HCT116 (cell line): Measurements from ENCODE around the gene SLC8A1. TPM values are rescaled to one million over a fixed set of nuclear protein-coding genes. Genes with fewer than 3 reads are reported as not detected.

Experiments
- ATAC-seq: fragments of 200-7000 bp; cut with Tn5 transposase; 2 replicates; pipeline ENCODE4 v1.9.1; 2020; ENCODE audit warnings: mild to moderate bottlenecking, moderate library complexity
- BruUV-seq: library from RNA; stranded (reverse); fragments of 400-500 nt; replicated peaks from 2 replicates; lab custom pipeline; 2021; lab: Mats Ljungman, UMichigan
- CTCF ChIA-PET: fragments of 300-600 bp; sonication (Branson Sonifier 250); formaldehyde crosslinking; loops from one replicate; lab custom pipeline; 2021; ENCODE audit warnings: antibody characterized with exemption; lab: Charles Lee
- POLR2A ChIA-PET: fragments of 300-600, 350-600 bp; sonication (Branson Sonifier 250); formaldehyde crosslinking; loops from one replicate; lab custom pipeline; 2021; ENCODE audit warnings: antibody characterized with exemption; lab: Charles Lee
- RAD21 ChIA-PET, 2 experiments: fragments of 300-600 bp; sonication (Branson Sonifier 250); formaldehyde crosslinking; loops; one replicate each; lab custom pipeline; 2023; ENCODE audit warnings: low total read pairs in 2 of 2; ENCODE audit not compliant: uncharacterized antibody in 2 of 2, unreplicated experiment in 2 of 2, low non-redundant PET in 1 of 2; lab: Charles Lee
- DNase-seq: peaks from one replicate; pipeline ENCODE4 v3.0.0-alpha.2; 2010; ENCODE audit warnings: low read depth, low spot score
- H2AFZ ChIP-seq: fragments of 200-600 bp; shearing (Covaris generic), sonication (generic); 2 replicates; pipeline ENCODE4 v1.6.1; 2017; ENCODE audit warnings: low read depth, mixed run types, mixed read lengths, antibody characterized with exemption, low read length; ENCODE audit not compliant: poor library complexity, severe bottlenecking
- H3K27ac ChIP-seq: 2 replicates; pipeline ENCODE4 v1.5.1; 2012; ENCODE audit warnings: low read depth, low read length
- H3K27me3 ChIP-seq: fragments of 200-600 bp; sonication (generic); 2 replicates; pipeline ENCODE4 v1.6.1; 2016; ENCODE audit warnings: mixed run types, low read length, mixed read lengths; ENCODE audit not compliant: insufficient read depth
- H3K36me3 ChIP-seq, 2 experiments: fragments of 200-500 bp in 1 of 2; fragments of 200-600 bp in 1 of 2; sonication (Bioruptor generic) in 1 of 2; sonication (generic) in 1 of 2; 2 replicates each; pipeline versions ENCODE4 v1.5.1 to v1.6.1; 2014 to 2016; ENCODE audit warnings: low read length in 2 of 2, inconsistent platforms in 1 of 2, mixed read lengths in 1 of 2, mixed run types in 1 of 2; ENCODE audit not compliant: insufficient read depth in 2 of 2, control insufficient read depth in 1 of 2
- H3K4me1 ChIP-seq, 2 experiments: fragments of 200-600 bp in 1 of 2; sonication (generic) in 1 of 2; 2 replicates each; pipeline versions ENCODE4 v1.5.1 to v1.6.1; 2012 to 2017; ENCODE audit warnings: low read length in 2 of 2, inconsistent platforms in 1 of 2, mild to moderate bottlenecking in 1 of 2, mixed read lengths in 1 of 2, mixed run types in 1 of 2, moderate library complexity in 1 of 2; ENCODE audit not compliant: insufficient read depth in 2 of 2, control insufficient read depth in 1 of 2
- H3K4me2 ChIP-seq: fragments of 200-600 bp; sonication (generic); 2 replicates; pipeline ENCODE4 v1.6.1; 2017; ENCODE audit warnings: mixed run types, low read length, mixed read lengths
- H3K4me3 ChIP-seq, 2 experiments: fragments of 200-600 bp in 1 of 2; sonication (generic) in 1 of 2; replicated peaks in 1 of 2; 2 replicates each; pipeline ENCODE4 v1.5.1; 2011 to 2016; ENCODE audit warnings: low read length in 2 of 2, control low read depth in 1 of 2, low read depth in 1 of 2, mild to moderate bottlenecking in 1 of 2, mixed read lengths in 1 of 2, mixed run types in 1 of 2
- H3K79me2 ChIP-seq: fragments of 200-600 bp; sonication (generic); 2 replicates; pipeline ENCODE4 v1.6.1; 2017; ENCODE audit warnings: mild to moderate bottlenecking, mixed run types, low read length, moderate library complexity, mixed read lengths; ENCODE audit not compliant: insufficient read depth
- H3K9ac ChIP-seq: fragments of 200-600 bp; sonication (generic); 2 replicates; pipeline ENCODE4 v1.6.1; 2016; ENCODE audit warnings: low read length, mixed read lengths
- H3K9me2 ChIP-seq: fragments of 200-600 bp; sonication (generic), shearing (Covaris generic); 2 replicates; pipeline ENCODE4 v1.6.1; 2017; ENCODE audit warnings: mixed run types, mild to moderate bottlenecking, moderate library complexity; ENCODE audit not compliant: insufficient read depth
- H3K9me3 ChIP-seq, 2 experiments: fragments of 200-500 bp in 1 of 2; fragments of 200-600 bp in 1 of 2; sonication (Bioruptor generic) in 1 of 2; sonication (generic) in 1 of 2; 2 replicates each; pipeline ENCODE4 v1.6.1; 2014 to 2017; ENCODE audit warnings: low read length in 2 of 2, mixed read lengths in 2 of 2, inconsistent platforms in 1 of 2, low read depth in 1 of 2, mild to moderate bottlenecking in 1 of 2, mixed run types in 1 of 2, moderate library complexity in 1 of 2; ENCODE audit not compliant: control insufficient read depth in 1 of 2, insufficient read depth in 1 of 2
- H4K20me1 ChIP-seq: fragments of 200-600 bp; sonication (generic), shearing (Covaris generic); 2 replicates; pipeline ENCODE4 v1.6.1; 2017; ENCODE audit warnings: mixed run types, mild to moderate bottlenecking, moderate library complexity; ENCODE audit not compliant: insufficient read depth
- EGR1 ChIP-seq: IDR thresholded peaks from 2 replicates; pipeline ENCODE4 v1.6.1; 2012; ENCODE audit warnings: low read depth
- ELF1 ChIP-seq: IDR thresholded peaks from 2 replicates; pipeline ENCODE4 v1.6.1; 2012; ENCODE audit warnings: low read depth, borderline replicate concordance
- EZH2 ChIP-seq: fragments of 200-600 bp; sonication (generic); IDR thresholded peaks from 2 replicates; pipeline ENCODE4 v1.6.1; 2017; ENCODE audit warnings: antibody characterized with exemption, mixed run types
- EZH2phosphoT487 ChIP-seq: fragments of 200-600 bp; IDR thresholded peaks from 2 replicates; pipeline ENCODE4 v1.6.1; 2018; ENCODE audit warnings: antibody characterized with exemption, borderline replicate concordance
- JUND ChIP-seq: IDR thresholded peaks from 2 replicates; pipeline ENCODE4 v1.6.1; 2012
- POLR2A ChIP-seq: IDR thresholded peaks from 2 replicates; pipeline ENCODE4 v1.7.0; 2011; ENCODE audit warnings: borderline replicate concordance; ENCODE audit not compliant: insufficient read depth, insufficient read length; ENCODE audit errors: extremely low read depth
- POLR2AphosphoS5 ChIP-seq: IDR thresholded peaks from 2 replicates; pipeline ENCODE4 v1.6.1; 2011; ENCODE audit warnings: mild to moderate bottlenecking, low read depth, low read length, moderate library complexity
- RAD21 ChIP-seq: IDR thresholded peaks from 2 replicates; pipeline ENCODE4 v1.6.1; 2012; ENCODE audit warnings: low read depth, mild to moderate bottlenecking
- SIN3A ChIP-seq: IDR thresholded peaks from 2 replicates; pipeline ENCODE4 v1.6.1; 2012; ENCODE audit warnings: low read depth
- SP1 ChIP-seq: IDR thresholded peaks from 2 replicates; pipeline ENCODE4 v1.6.1; 2012; ENCODE audit warnings: low read depth
- SRF ChIP-seq: IDR thresholded peaks from 2 replicates; pipeline ENCODE4 v1.6.1; 2012; ENCODE audit warnings: low read depth
- TCF7L2 ChIP-seq: IDR thresholded peaks from 2 replicates; pipeline ENCODE4 v1.7.0; 2011; ENCODE audit warnings: borderline replicate concordance, inconsistent platforms; ENCODE audit not compliant: insufficient read depth, insufficient read length; ENCODE audit errors: extremely low read depth
- YY1 ChIP-seq: IDR thresholded peaks from 2 replicates; pipeline ENCODE4 v1.6.1; 2011; ENCODE audit warnings: low read length, low read depth, moderate library complexity, mild to moderate bottlenecking; ENCODE audit not compliant: insufficient replicate concordance; ENCODE audit errors: extremely low read depth
- ZBTB33 ChIP-seq: IDR thresholded peaks from 2 replicates; pipeline ENCODE4 v1.6.1; 2011; ENCODE audit warnings: mild to moderate bottlenecking, low read length, moderate library complexity; ENCODE audit not compliant: insufficient replicate concordance; ENCODE audit errors: extremely low read depth
- ZNF274 ChIP-seq: fragments of 200-500 bp; sonication (Bioruptor generic); IDR thresholded peaks from 2 replicates; pipeline ENCODE4 v1.6.1; 2014; ENCODE audit warnings: mild to moderate bottlenecking, low read depth, low read length, inconsistent platforms
- intact Hi-C: fragments of 100-400 bp; cut with micrococcal nuclease; formaldehyde crosslinking; loops from 2 replicates; pipeline ENCODE4 v1.10.0; 2022
- total RNA-seq: library from RNA; stranded (reverse); gene quantifications from one replicate; pipeline ENCODE4 v1.2.1, GENCODE V29; 2021; ENCODE audit not compliant: unreplicated experiment
- TF ChIP-seq, protein P1 (sequence below): IDR thresholded peaks from 2 replicates; pipeline ENCODE4 v1.6.1; 2012
- TF ChIP-seq, protein P2 (sequence below): IDR thresholded peaks from 2 replicates; pipeline ENCODE4 v1.6.1; 2012
- TF ChIP-seq, protein P3 (sequence below): IDR thresholded peaks from 2 replicates; pipeline ENCODE4 v1.6.1; 2012; ENCODE audit warnings: low read depth
- TF ChIP-seq, protein P4 (sequence below), 3 experiments: fragments of 200-600 bp in 1 of 3; sonication (generic) in 1 of 3; IDR thresholded peaks in 2 of 3; conservative IDR thresholded peaks in 1 of 3; 2 replicates each; pipeline ENCODE4 v1.5.1; 2012 to 2017; ENCODE audit warnings: low read depth in 2 of 3, low read length in 2 of 3, antibody characterized with exemption in 1 of 3, borderline replicate concordance in 1 of 3, control low read depth in 1 of 3, mild to moderate bottlenecking in 1 of 3, mixed read lengths in 1 of 3, mixed run types in 1 of 3, moderate library complexity in 1 of 3; ENCODE audit not compliant: insufficient read depth in 1 of 3

SLC8A1 gene
- total RNA-seq, 1 experiment from 2014 or later = 0.07 TPM

- Histone ChIP-seq H3K9me3 (no peaks in the 10 kb centered on the region), H3K79me2 (no peaks in the 10 kb centered on the region), H3K4me1 (no peaks in the 10 kb centered on the region), H2AFZ (no peak overlapping the region), H4K20me1 (no peaks in the 10 kb centered on the region), H3K27me3 (no peaks in the 10 kb centered on the region)
- CTCF ChIA-PET = no interaction called here
- TF ChIP-seq ZBTB33 (no peak), SP1 (no peak), POLR2A (no peak), SRF (no peak), JUND (no peak), EZH2 (no peak), RAD21 (no peak), SIN3A (no peak), YY1 (no peak), ZNF274 (no peak), POLR2AphosphoS5 (no peak), ELF1 (no peak), TCF7L2 (no peak), EGR1 (no peak), EZH2phosphoT487 (no peak)
- TF ChIP-seq, protein P1, sequence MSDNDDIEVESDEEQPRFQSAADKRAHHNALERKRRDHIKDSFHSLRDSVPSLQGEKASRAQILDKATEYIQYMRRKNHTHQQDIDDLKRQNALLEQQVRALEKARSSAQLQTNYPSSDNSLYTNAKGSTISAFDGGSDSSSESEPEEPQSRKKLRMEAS = no peak
- TF ChIP-seq, protein P2, sequence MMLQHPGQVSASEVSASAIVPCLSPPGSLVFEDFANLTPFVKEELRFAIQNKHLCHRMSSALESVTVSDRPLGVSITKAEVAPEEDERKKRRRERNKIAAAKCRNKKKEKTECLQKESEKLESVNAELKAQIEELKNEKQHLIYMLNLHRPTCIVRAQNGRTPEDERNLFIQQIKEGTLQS = no peak
- TF ChIP-seq, protein P3, sequence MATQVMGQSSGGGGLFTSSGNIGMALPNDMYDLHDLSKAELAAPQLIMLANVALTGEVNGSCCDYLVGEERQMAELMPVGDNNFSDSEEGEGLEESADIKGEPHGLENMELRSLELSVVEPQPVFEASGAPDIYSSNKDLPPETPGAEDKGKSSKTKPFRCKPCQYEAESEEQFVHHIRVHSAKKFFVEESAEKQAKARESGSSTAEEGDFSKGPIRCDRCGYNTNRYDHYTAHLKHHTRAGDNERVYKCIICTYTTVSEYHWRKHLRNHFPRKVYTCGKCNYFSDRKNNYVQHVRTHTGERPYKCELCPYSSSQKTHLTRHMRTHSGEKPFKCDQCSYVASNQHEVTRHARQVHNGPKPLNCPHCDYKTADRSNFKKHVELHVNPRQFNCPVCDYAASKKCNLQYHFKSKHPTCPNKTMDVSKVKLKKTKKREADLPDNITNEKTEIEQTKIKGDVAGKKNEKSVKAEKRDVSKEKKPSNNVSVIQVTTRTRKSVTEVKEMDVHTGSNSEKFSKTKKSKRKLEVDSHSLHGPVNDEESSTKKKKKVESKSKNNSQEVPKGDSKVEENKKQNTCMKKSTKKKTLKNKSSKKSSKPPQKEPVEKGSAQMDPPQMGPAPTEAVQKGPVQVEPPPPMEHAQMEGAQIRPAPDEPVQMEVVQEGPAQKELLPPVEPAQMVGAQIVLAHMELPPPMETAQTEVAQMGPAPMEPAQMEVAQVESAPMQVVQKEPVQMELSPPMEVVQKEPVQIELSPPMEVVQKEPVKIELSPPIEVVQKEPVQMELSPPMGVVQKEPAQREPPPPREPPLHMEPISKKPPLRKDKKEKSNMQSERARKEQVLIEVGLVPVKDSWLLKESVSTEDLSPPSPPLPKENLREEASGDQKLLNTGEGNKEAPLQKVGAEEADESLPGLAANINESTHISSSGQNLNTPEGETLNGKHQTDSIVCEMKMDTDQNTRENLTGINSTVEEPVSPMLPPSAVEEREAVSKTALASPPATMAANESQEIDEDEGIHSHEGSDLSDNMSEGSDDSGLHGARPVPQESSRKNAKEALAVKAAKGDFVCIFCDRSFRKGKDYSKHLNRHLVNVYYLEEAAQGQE = no peak
- TF ChIP-seq, protein P4, sequence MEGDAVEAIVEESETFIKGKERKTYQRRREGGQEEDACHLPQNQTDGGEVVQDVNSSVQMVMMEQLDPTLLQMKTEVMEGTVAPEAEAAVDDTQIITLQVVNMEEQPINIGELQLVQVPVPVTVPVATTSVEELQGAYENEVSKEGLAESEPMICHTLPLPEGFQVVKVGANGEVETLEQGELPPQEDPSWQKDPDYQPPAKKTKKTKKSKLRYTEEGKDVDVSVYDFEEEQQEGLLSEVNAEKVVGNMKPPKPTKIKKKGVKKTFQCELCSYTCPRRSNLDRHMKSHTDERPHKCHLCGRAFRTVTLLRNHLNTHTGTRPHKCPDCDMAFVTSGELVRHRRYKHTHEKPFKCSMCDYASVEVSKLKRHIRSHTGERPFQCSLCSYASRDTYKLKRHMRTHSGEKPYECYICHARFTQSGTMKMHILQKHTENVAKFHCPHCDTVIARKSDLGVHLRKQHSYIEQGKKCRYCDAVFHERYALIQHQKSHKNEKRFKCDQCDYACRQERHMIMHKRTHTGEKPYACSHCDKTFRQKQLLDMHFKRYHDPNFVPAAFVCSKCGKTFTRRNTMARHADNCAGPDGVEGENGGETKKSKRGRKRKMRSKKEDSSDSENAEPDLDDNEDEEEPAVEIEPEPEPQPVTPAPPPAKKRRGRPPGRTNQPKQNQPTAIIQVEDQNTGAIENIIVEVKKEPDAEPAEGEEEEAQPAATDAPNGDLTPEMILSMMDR (IDR thresholded peaks at IDR 0.05 in 2 of 3, conservative IDR thresholded peaks at IDR 0.05 in 1 of 3; ENCODE audit: borderline replicate concordance in 1 of 3, insufficient read depth in 1 of 3, low read depth in 2 of 3, low read length in 2 of 3) = no peak
- TF ChIP-seq, all 23 proteins: peak for 0
- Histone ChIP-seq H3K4me2 (no peak overlapping the region), H3K9me2 (no peaks in the 10 kb centered on the region), H3K9ac (no peak overlapping the region), H3K36me3 (no peaks in the 10 kb centered on the region), H3K4me3 (no peak overlapping the region), H3K27ac (no peak overlapping the region)
- ATAC-seq (no peak), DNase-seq (no peak)
- BruUV-seq = no TSS peak
- RAD21 ChIA-PET = no interaction called here
- intact Hi-C loops = no loop called here
- POLR2A ChIA-PET = no interaction called here
Measured at GRCh38 chr2:40087434-40087833, 364.5 kb downstream of the SLC8A1 start.
